PC-3 (cell line): ENCODE data around the gene RHCE.
"Not testable (repeated sequence)": the region's sequence is repeated elsewhere in the genome, so short reads cannot be mapped to it uniquely, and the experiment has no call there.

Experiments
- CTCF ChIP-seq: fragments of 300-600 bp; sonication (generic); conservative IDR thresholded peaks from 2 replicates; pipeline ENCODE4 v1.5.1; 2017; ENCODE audit warnings: antibody characterized with exemption, low read depth, mild to moderate bottlenecking, low read length
- EZH2phosphoT487 ChIP-seq: fragments of 300-600 bp; sonication (generic); IDR thresholded peaks from 2 replicates; pipeline ENCODE4 v1.6.1; 2018; ENCODE audit warnings: mild to moderate bottlenecking, antibody characterized with exemption, low read length, borderline replicate concordance

- not testable (repeated sequence) for TF ChIP-seq CTCF, EZH2phosphoT487
Observed at GRCh38 chr1:25369691-25370271, 50.8 kb downstream of the RHCE start.
